ENCODE results near the gene EXOC2. TPM values are rescaled to one million over a fixed set of nuclear protein-coding genes. Genes with fewer than 3 reads are reported as not detected.

The EXOC2 gene
- total RNA-seq, 1 experiment from 2014 or later, result 24.5 TPM

- POLR2A ChIA-PET, result no interaction called here
- Histone ChIP-seq H3K79me2 (ENCODE audit: insufficient read depth, low read length) (no peaks in the 10 kb centered on the region), H3K4me2 (ENCODE audit: low read length) (no peak overlapping the region), H3K4me3 (replicated peaks in 1 of 2; ENCODE audit: low read depth in 1 of 2, low read length in 2 of 2) (no peak overlapping the region), H3K27ac (ENCODE audit: low read depth, low read length) (no peak overlapping the region), H3K9ac (ENCODE audit: low read length) (no peak overlapping the region), H3K9me3 (ENCODE audit: control insufficient read depth in 1 of 2, insufficient read depth in 1 of 2, low read depth in 1 of 2, low read length in 2 of 2) (no peaks in the 10 kb centered on the region), H4K20me1 (ENCODE audit: insufficient read depth) (no peaks in the 10 kb centered on the region), H3K4me1 (ENCODE audit: control insufficient read depth in 1 of 2, insufficient read depth in 2 of 2, low read length in 2 of 2) (no peaks in the 10 kb centered on the region), H3K27me3 (ENCODE audit: insufficient read depth, low read length) (no peaks in the 10 kb centered on the region), H3K36me3 (ENCODE audit: control insufficient read depth in 1 of 2, insufficient read depth in 2 of 2, low read length in 2 of 2) (peaks cover 0 to 2% of the 10 kb centered on the region in 2 experiments; a peak in 1 of 4 replicates), H3K9me2 (ENCODE audit: insufficient read depth) (no peaks in the 10 kb centered on the region), H2AFZ (ENCODE audit: low read depth, low read length, poor library complexity, severe bottlenecking) (no peak overlapping the region)
- intact Hi-C loops (cut with micrococcal nuclease), result no loop called here
- ATAC-seq, result no peak
- CTCF ChIA-PET, result no interaction called here
- no TSS peak for BruUV-seq (replicated peaks)
- no peak for DNase-seq (ENCODE audit: low read depth, low spot score)
- TF ChIP-seq JUND (IDR thresholded peaks at IDR 0.05), result no peak
- no peak for TF ChIP-seq TCF7L2 (IDR thresholded peaks at IDR 0.05; ENCODE audit: borderline replicate concordance, extremely low read depth, insufficient read depth, insufficient read length)
- no peak for TF ChIP-seq ZNF274 (IDR thresholded peaks at IDR 0.05; ENCODE audit: low read depth, low read length)
- TF ChIP-seq SP1 (IDR thresholded peaks at IDR 0.05; ENCODE audit: low read depth), result no peak
- TF ChIP-seq CBX3 (IDR thresholded peaks at IDR 0.05; ENCODE audit: low read depth), result no peak
- no peak for TF ChIP-seq RAD21 (IDR thresholded peaks at IDR 0.05; ENCODE audit: low read depth)
- no peak for TF ChIP-seq POLR2AphosphoS5 (IDR thresholded peaks at IDR 0.05; ENCODE audit: low read depth, low read length)
- TF ChIP-seq MAX (IDR thresholded peaks at IDR 0.05), result no peak
- TF ChIP-seq ELF1 (IDR thresholded peaks at IDR 0.05; ENCODE audit: borderline replicate concordance, low read depth), result no peak
- no peak for TF ChIP-seq POLR2A (IDR thresholded peaks at IDR 0.05; ENCODE audit: borderline replicate concordance, extremely low read depth, insufficient read depth, insufficient read length)
- TF ChIP-seq EZH2phosphoT487 (IDR thresholded peaks at IDR 0.05; ENCODE audit: borderline replicate concordance), result no peak
- TF ChIP-seq YY1 (IDR thresholded peaks at IDR 0.05; ENCODE audit: extremely low read depth, insufficient replicate concordance, low read depth, low read length), result no peak
- no peak for TF ChIP-seq SIN3A (IDR thresholded peaks at IDR 0.05; ENCODE audit: low read depth)
- TF ChIP-seq CEBPB (IDR thresholded peaks at IDR 0.05; ENCODE audit: low read depth), result no peak
- RAD21 ChIA-PET (ENCODE audit: low non-redundant PET in 1 of 2, low total read pairs in 2 of 2, uncharacterized antibody in 2 of 2, unreplicated experiment in 2 of 2), result no interaction called here
Measured at GRCh38 chr6:548517-548916, 144.4 kb downstream of the EXOC2 start.

Data from HCT116 (cell line).